ENCODE measurements around the gene DMC1. TPM values are rescaled to one million over a fixed set of nuclear protein-coding genes. Genes with fewer than 3 reads are reported as not detected.

The DMC1 gene
- total and polyA plus RNA-seq, 9 donors: 0.82 to 12.2 (median 2.1) TPM

DNA sequence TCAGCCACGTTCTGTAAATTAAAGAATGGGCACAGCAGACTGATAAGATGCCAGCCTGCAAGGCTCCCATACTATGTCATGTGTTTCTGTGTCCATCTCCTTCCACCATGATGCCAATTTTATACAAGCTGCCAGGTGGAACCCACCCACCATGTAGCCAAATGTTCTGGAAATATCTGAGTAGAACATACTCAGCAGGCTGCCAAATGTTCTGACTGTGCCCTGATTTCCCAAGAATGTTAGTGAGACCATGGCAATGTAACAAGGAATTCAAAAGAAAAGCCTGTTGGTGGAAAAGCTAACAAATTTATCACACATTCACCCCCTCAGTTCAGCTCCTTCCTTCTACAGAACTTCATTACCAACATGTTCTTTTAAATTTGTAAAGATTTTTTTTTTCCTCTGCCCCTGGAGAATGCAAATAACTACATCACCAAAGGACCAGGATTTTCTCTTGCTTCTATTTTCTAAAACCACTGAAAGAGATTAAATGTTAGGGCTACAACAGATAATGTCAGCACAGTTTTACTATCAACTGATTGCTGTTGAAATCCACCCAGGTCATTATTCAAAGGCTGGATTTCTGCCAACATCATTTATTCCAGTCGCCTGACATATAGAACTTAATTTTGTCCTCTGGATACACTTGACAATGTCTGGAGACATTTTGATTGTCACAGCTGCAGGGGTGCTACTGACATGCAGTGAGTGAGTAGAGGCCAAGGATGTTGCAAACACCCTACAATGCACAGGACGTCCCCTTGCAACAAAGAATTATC lies 3.1 kb downstream of the DMC1 start:
- no peak overlapping the region for H3K27ac ChIP-seq

DNA sequence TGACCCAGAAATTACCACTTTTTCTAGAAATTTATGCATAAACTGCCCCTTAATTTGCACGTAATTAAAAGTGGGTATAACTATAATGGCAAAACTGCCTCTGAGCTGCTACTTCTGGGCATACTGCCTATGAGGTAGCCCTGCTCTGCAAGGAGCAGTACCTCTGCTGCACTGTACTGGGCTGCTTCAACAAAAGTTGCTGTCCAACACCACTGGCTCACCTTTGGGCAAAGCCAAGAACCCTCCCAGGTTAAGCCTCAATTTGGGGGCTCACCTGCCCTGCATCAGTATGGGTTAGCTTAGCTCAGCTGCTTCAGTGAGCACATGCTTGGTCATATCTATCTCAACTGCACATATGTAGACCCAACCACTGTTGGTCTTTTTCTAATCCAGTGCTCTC lies 4.5 kb downstream of the DMC1 start:
- Histone ChIP-seq H3K4me3 (no peak overlapping the region), H3K27me3 (no peaks in the 10 kb centered on the region), H3K36me3 (no peaks in the 10 kb centered on the region), H3K27ac (no peak overlapping the region), H3K9me3 (no peaks in the 10 kb centered on the region), H3K4me1 (ENCODE audit: insufficient read depth) (no peaks in the 10 kb centered on the region)
- TF ChIP-seq, protein P1, sequence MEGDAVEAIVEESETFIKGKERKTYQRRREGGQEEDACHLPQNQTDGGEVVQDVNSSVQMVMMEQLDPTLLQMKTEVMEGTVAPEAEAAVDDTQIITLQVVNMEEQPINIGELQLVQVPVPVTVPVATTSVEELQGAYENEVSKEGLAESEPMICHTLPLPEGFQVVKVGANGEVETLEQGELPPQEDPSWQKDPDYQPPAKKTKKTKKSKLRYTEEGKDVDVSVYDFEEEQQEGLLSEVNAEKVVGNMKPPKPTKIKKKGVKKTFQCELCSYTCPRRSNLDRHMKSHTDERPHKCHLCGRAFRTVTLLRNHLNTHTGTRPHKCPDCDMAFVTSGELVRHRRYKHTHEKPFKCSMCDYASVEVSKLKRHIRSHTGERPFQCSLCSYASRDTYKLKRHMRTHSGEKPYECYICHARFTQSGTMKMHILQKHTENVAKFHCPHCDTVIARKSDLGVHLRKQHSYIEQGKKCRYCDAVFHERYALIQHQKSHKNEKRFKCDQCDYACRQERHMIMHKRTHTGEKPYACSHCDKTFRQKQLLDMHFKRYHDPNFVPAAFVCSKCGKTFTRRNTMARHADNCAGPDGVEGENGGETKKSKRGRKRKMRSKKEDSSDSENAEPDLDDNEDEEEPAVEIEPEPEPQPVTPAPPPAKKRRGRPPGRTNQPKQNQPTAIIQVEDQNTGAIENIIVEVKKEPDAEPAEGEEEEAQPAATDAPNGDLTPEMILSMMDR (IDR thresholded peaks at IDR 0.05): no peak
- no peak for TF ChIP-seq POLR2A (IDR thresholded peaks at IDR 0.05)
- no peak for TF ChIP-seq EP300 (IDR thresholded peaks at IDR 0.05)
- WGBS, 3 donors: 94 to 98% (median 96%) methylated on average over 1 of the region's 1 CpG
- intact Hi-C loops (cut with DNase I): loop anchor here in 1 of 4 donors (5.0 to 10.0 kb wide), 2 partner anchors 61 to 132 kb away; partner anchors contain the start of gene DDX17
- DNase-seq: no peak

More for the DNA sequence above, 3.1 kb downstream of the DMC1 start:
- intact Hi-C loops (cut with DNase I): loop anchor here in 1 of 4 donors (5.0 to 10.0 kb wide), 2 partner anchors 62 to 130 kb away; partner anchors contain the start of gene DDX17
- H3K4me1 ChIP-seq (ENCODE audit: insufficient read depth): peaks cover 2% of the 10 kb centered on the region
- H3K9me3 ChIP-seq: no peaks in the 10 kb centered on the region
- TF ChIP-seq EP300 (IDR thresholded peaks at IDR 0.05): no peak
- TF ChIP-seq, protein P1 (IDR thresholded peaks at IDR 0.05): no peak
- no peak for TF ChIP-seq POLR2A (IDR thresholded peaks at IDR 0.05)
- 55 to 68% (median 64%) methylated on average over 3 of the region's 3 CpGs for WGBS, 3 donors
- H3K27me3 ChIP-seq: no peaks in the 10 kb centered on the region
- no peak for DNase-seq
- no peaks in the 10 kb centered on the region for H3K36me3 ChIP-seq
- no peak overlapping the region for H3K4me3 ChIP-seq

DNA sequence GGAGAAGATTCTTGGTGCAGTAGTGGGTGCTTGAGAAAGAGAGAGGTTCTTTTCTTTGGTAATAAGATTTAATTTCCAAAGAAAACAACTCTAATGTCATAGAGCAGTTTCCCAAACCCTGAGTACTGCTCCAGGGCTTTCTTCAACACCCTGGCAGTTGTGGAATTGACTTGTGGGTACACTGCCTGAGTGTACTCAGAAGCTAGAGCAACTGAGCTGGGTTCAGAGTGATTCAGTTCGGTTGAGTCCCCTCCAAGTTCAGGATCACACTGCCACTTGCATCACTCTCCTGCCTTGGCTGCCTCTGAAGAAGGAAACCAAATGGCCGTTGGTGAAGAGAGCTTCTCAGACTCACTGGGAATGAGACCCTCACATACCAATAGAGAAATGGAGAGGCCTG lies 5.3 kb downstream of the DMC1 start:
- Histone ChIP-seq H3K27ac (no peak overlapping the region), H3K27me3 (no peaks in the 10 kb centered on the region), H3K36me3 (no peaks in the 10 kb centered on the region), H3K4me1 (ENCODE audit: insufficient read depth) (no peaks in the 10 kb centered on the region), H3K4me3 (no peak overlapping the region), H3K9me3 (no peaks in the 10 kb centered on the region)
- intact Hi-C loops (cut with DNase I): loop anchor here in 1 of 4 donors (5.0 to 10.0 kb wide), 2 partner anchors 60 to 133 kb away; partner anchors contain the start of gene DDX17
- 83 to 85% (median 85%) methylated on average over 2 of the region's 2 CpGs for WGBS, 3 donors
- TF ChIP-seq EP300 (IDR thresholded peaks at IDR 0.05): no peak
- TF ChIP-seq POLR2A (IDR thresholded peaks at IDR 0.05): no peak
- TF ChIP-seq, protein P1 (IDR thresholded peaks at IDR 0.05): no peak
- DNase-seq: no peak

DNA sequence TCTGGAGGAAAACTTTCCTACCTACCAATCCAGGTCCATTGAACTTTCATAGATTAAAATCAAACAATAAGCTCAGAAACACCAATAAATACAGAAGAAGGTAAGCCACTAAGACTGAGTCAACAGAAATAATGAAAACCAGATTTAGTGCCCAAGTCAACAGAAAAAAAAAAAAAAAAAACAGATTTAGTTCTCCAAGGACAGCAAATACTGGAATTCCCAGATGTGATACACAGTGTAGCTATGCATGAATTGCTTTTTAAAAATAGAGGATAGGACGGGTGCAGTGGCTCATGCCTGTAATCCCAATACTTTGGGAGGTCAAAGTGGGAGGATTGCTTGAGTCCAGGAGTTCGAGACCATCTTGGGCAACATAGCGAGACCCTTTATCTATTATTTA lies 15.7 kb downstream of the DMC1 start:
- no peak overlapping the region for H3K27ac ChIP-seq
- no peaks in the 10 kb centered on the region for H3K36me3 ChIP-seq
- intact Hi-C loops (cut with DNase I): no loop called here
- no peak overlapping the region for H3K4me3 ChIP-seq
- no peaks in the 10 kb centered on the region for H3K27me3 ChIP-seq
- WGBS, 3 donors: 70 to 79% (median 75%) methylated on average over 3 of the region's 3 CpGs
- no peaks in the 10 kb centered on the region for H3K4me1 ChIP-seq (ENCODE audit: insufficient read depth)
- no peak for TF ChIP-seq EP300 (IDR thresholded peaks at IDR 0.05)
- TF ChIP-seq, protein P1 (IDR thresholded peaks at IDR 0.05): no peak
- no peak for TF ChIP-seq POLR2A (IDR thresholded peaks at IDR 0.05)
- no peak for DNase-seq
- H3K9me3 ChIP-seq: no peaks in the 10 kb centered on the region

All from ovary (tissue), 9 donors.